Ishikawa (cell line): ENCODE measurements around the gene SOHLH2.

Experiments
- CEBPB ChIP-seq: IDR thresholded peaks from 2 replicates; pipeline ENCODE4 v1.6.1; 2012
- CREB1 ChIP-seq: IDR thresholded peaks from 2 replicates; pipeline ENCODE4 v1.6.1; 2012; ENCODE audit warnings: low read depth
- EGR1 ChIP-seq: IDR thresholded peaks from 2 replicates; pipeline ENCODE4 v1.6.1; 2012
- EP300 ChIP-seq: IDR thresholded peaks from 2 replicates; pipeline ENCODE4 v1.6.1; 2012; ENCODE audit warnings: borderline replicate concordance
- FOXM1 ChIP-seq: IDR thresholded peaks from 2 replicates; pipeline ENCODE4 v1.6.1; 2012; ENCODE audit warnings: low read depth, borderline replicate concordance
- MAX ChIP-seq: IDR thresholded peaks from 2 replicates; pipeline ENCODE4 v1.6.1; 2012
- NFIC ChIP-seq: IDR thresholded peaks from 2 replicates; pipeline ENCODE4 v1.6.1; 2012
- RAD21 ChIP-seq: IDR thresholded peaks from 2 replicates; pipeline ENCODE4 v1.6.1; 2012; ENCODE audit warnings: low read depth
- REST ChIP-seq: IDR thresholded peaks from 2 replicates; pipeline ENCODE4 v1.6.1; 2012; ENCODE audit warnings: low read depth, mild to moderate bottlenecking
- TAF1 ChIP-seq: IDR thresholded peaks from 2 replicates; pipeline ENCODE4 v1.6.1; 2012; ENCODE audit warnings: low read depth, mild to moderate bottlenecking
- TCF12 ChIP-seq: IDR thresholded peaks from 2 replicates; pipeline ENCODE4 v1.6.1; 2012; ENCODE audit warnings: low read depth
- TEAD4 ChIP-seq: IDR thresholded peaks from 2 replicates; pipeline ENCODE4 v1.6.1; 2012
- USF1 ChIP-seq: IDR thresholded peaks from 2 replicates; pipeline ENCODE4 v1.6.1; 2012
- YY1 ChIP-seq: IDR thresholded peaks from 2 replicates; pipeline ENCODE4 v1.6.1; 2012; ENCODE audit warnings: low read depth
- ZBTB7A ChIP-seq: IDR thresholded peaks from 2 replicates; pipeline ENCODE4 v1.6.1; 2012; ENCODE audit warnings: low read depth

The SOHLH2 gene

GRCh38 chr13:36214163-36214921 is at the start of gene SOHLH2:
Gene SOHLH2 (minus strand): TSS chr13:36214556. CDS start chr13:36214526, 30 bp downstream.
- TF ChIP-seq USF1, result no peak
- no peak for TF ChIP-seq YY1
- TF ChIP-seq NFIC, result no peak
- no peak for TF ChIP-seq FOXM1
- TF ChIP-seq CREB1, result no peak
- TF ChIP-seq TCF12, result no peak
- TF ChIP-seq RAD21, result no peak
- TF ChIP-seq EP300, result no peak
- no peak for TF ChIP-seq REST
- no peak for TF ChIP-seq TEAD4
- TF ChIP-seq ZBTB7A, result no peak
- no peak for TF ChIP-seq MAX
- no peak for TF ChIP-seq EGR1
- TF ChIP-seq CEBPB, result no peak
- no peak for TF ChIP-seq TAF1

GRCh38 chr13:36261976-36262375 is 47.6 kb upstream of the SOHLH2 start:
- TF ChIP-seq MAX (no peak), EP300 (no peak), TEAD4 (no peak), ZBTB7A (no peak), CEBPB (no peak), EGR1 (no peak)

GRCh38 chr13:36261011-36261410 is 46.7 kb upstream of the SOHLH2 start:
- no peak for TF ChIP-seq MAX
- no peak for TF ChIP-seq TCF12
- TF ChIP-seq TAF1, result no peak

GRCh38 chr13:36259361-36260137 is 45.2 kb upstream of the SOHLH2 start:
- TF ChIP-seq ZBTB7A, result no peak
- no peak for TF ChIP-seq USF1
- no peak for TF ChIP-seq NFIC
- TF ChIP-seq EGR1, result no peak
- TF ChIP-seq EP300, result no peak
- no peak for TF ChIP-seq TEAD4
- TF ChIP-seq CEBPB, result no peak
- TF ChIP-seq FOXM1, result no peak
- TF ChIP-seq TAF1, result no peak
- TF ChIP-seq CREB1, result no peak
- TF ChIP-seq YY1, result no peak
- no peak for TF ChIP-seq MAX
- no peak for TF ChIP-seq TCF12
- TF ChIP-seq REST, result no peak
- TF ChIP-seq RAD21, result no peak

GRCh38 chr13:36258831-36259230 is 44.5 kb upstream of the SOHLH2 start:
- TF ChIP-seq YY1 (no peak), TEAD4 (no peak), EP300 (no peak), RAD21 (no peak), REST (no peak)
